GM13977 (cell line): Measurements from ENCODE around the gene PRICKLE2.

Experiments used
- DNase-seq: peaks from one replicate; pipeline ENCODE4 v3.0.0; 2012; ENCODE audit warnings: low spot score
- CTCF ChIP-seq: IDR thresholded peaks from 2 replicates; pipeline ENCODE4 v1.5.1; 2012; ENCODE audit warnings: mild to moderate bottlenecking, control low read depth; ENCODE audit not compliant: insufficient read depth; ENCODE audit errors: extremely low read depth, missing control alignments
- in situ Hi-C: fragments of 300-500 bp; cut with MboI; formaldehyde crosslinking; loops from one replicate; pipeline ENCODE4 v1.12.0; 2022; ENCODE audit warnings: low sequenced_read_pairs, low pct_unique_long_range_greater_than_20kb, mixed read lengths, inconsistent platforms; ENCODE audit not compliant: unreplicated experiment

Gene PRICKLE2

DNA sequence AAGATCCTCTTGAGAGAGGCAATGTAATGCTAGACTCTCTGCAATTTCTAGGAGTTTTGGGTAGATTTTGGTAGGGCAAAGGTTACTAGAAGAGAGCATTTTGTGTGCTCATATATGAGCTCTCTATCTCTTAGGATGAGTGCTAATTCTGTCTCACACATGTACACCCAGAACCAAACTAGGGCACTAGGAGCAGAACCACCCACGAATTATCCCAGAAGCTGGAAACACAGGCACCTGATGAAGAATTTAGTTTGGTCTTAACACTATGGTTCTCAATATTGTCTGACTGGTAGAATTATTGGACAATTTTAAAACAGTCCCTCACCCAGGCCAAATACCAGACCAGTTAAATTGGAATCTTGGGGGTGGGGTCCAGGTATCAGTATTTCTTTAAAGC lies 94.8 kb downstream of the PRICKLE2 start:
- no peak for TF ChIP-seq CTCF
- in situ Hi-C loops, result no loop called here
- no peak for DNase-seq

- no peak for TF ChIP-seq CTCF
- DNase-seq, result no peak
- in situ Hi-C loops, result no loop called here
Observed at GRCh38 chr3:64129581-64129980, 95.7 kb downstream of the PRICKLE2 start.

- no peak for TF ChIP-seq CTCF
- in situ Hi-C loops, result no loop called here
- DNase-seq, result no peak
Observed at GRCh38 chr3:64129106-64129505, 96.2 kb downstream of the PRICKLE2 start.

GRCh38 chr3:64125561-64125960 lies 99.7 kb downstream of the PRICKLE2 start:
- no peak for DNase-seq
- in situ Hi-C loops, result no loop called here
- TF ChIP-seq CTCF, result no peak

DNA sequence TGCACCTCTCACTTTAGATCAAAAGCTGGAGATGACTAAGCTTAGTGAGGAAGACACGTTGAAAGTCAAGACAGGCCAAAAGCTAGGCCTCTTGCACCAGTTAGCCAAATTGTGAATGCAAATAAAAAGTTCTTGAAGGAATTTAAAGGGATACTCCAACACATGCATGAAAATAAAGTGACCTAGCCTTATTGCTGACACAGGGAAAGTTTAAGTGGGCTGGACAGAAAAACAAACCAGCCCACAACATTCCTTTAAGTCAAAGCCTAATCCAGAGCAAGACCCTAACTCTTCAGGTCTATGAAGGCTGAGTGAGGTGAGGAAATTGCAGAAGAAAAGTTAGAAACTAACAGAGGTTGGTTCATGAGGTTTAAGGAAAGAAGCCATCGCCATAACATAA lies 101.3 kb downstream of the PRICKLE2 start:
- in situ Hi-C loops, result no loop called here
- TF ChIP-seq CTCF, result no peak
- no peak for DNase-seq

DNA sequence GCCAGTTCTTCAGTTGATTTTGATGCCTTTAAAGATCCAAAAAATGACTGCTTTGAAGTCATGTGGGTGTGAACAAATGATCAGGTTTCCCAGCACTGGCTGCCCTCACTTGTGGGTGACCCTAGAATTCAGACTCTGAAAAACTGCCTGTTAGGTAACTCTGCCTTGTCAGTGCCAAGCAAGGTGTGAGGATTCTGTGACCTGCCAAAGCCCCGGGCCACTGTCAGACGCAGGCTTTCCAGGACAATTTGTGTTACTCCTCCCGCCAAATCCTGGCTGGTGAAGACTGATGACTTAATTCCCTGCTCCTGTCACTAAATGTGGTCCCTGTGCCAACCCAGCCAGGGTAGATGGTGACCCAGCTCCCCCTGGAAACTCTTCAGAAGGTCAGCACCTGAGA lies 102.8 kb downstream of the PRICKLE2 start:
- no peak for TF ChIP-seq CTCF
- in situ Hi-C loops, result no loop called here
- no peak for DNase-seq

- in situ Hi-C loops, result no loop called here
- no peak for DNase-seq
- TF ChIP-seq CTCF, result no peak
Observed at GRCh38 chr3:64121750-64122311, 103.4 kb downstream of the PRICKLE2 start.
